GM18873 (cell line): ENCODE results near the gene CCND2.

Experiments
- ATAC-seq: cut with Tn5 transposase; IDR thresholded peaks from one replicate; pipeline ENCODE4 v1.9.1; 2021; ENCODE audit warnings: mild to moderate bottlenecking, moderate library complexity, moderate number of reproducible peaks; ENCODE audit not compliant: unreplicated experiment, low FRiP score

The CCND2 gene

GRCh38 chr12:4275870-4276301, 2.3 kb downstream of the CCND2 start:
- ATAC-seq: no peak

GRCh38 chr12:4276524-4277204, 3.1 kb downstream of the CCND2 start:
- no peak for ATAC-seq

GRCh38 chr12:4277205-4277543, 3.6 kb downstream of the CCND2 start:
- no peak for ATAC-seq

GRCh38 chr12:4277857-4278256, 4.3 kb downstream of the CCND2 start:
- ATAC-seq: no peak

- no peak for ATAC-seq
These were observed 5.0 kb downstream of the CCND2 start for GRCh38 chr12:4278329-4279197.

- ATAC-seq: no peak
These were observed 5.7 kb downstream of the CCND2 start for GRCh38 chr12:4279198-4279690.

GRCh38 chr12:4280351-4281163, 7.0 kb downstream of the CCND2 start:
- ATAC-seq: no peak

- no peak for ATAC-seq
These were observed 7.7 kb downstream of the CCND2 start for GRCh38 chr12:4281173-4281654.

GRCh38 chr12:4282103-4282891, 8.7 kb downstream of the CCND2 start:
- no peak for ATAC-seq

- no peak for ATAC-seq
These were observed 9.4 kb downstream of the CCND2 start for GRCh38 chr12:4282892-4283511.

GRCh38 chr12:4283512-4284255, 10.1 kb downstream of the CCND2 start:
- ATAC-seq: no peak

- ATAC-seq: no peak
These were observed 10.7 kb downstream of the CCND2 start for GRCh38 chr12:4284306-4284705.

- no peak for ATAC-seq
These were observed 11.5 kb downstream of the CCND2 start for GRCh38 chr12:4285070-4285469.

- ATAC-seq: no peak
These were observed 12.7 kb downstream of the CCND2 start for GRCh38 chr12:4286228-4286627.

- ATAC-seq: no peak
These were observed 13.3 kb downstream of the CCND2 start for GRCh38 chr12:4286771-4287317.

- ATAC-seq: no peak
These were observed 14.0 kb downstream of the CCND2 start for GRCh38 chr12:4287325-4288211.

GRCh38 chr12:4288296-4289131, 15.0 kb downstream of the CCND2 start:
- no peak for ATAC-seq
